ENCODE measurements around the gene MICALL1.

The MICALL1 gene

DNA sequence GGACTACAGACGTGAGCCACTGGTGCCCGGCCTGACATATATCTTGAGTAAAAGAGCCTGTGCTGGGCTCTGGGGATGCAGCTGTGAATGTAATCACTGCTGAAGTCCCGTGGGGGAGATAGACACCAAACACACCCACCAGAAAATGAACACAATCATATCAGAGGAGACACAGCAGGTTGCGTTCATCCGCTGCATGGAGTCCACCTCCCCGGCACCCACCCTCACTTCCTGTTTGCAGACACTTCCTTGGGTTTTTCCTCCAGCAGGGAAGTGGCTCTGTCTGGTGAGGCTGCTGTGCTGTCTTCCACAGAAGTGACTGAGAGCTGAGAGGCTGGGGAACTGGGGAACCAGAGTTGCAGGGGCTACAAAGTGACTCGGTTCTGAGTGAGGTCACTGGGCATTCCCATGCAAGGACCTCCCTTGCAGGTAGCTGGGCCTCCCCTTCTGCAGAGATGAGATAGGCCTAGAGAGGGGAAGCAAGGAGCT lies 7.2 kb downstream of the MICALL1 start:
- H3K4me3 ChIP-seq (ENCODE audit: control insufficient read depth, low read depth, low read length), result no peak overlapping the region
- no peak for TF ChIP-seq CTCF (IDR thresholded peaks at IDR 0.05; ENCODE audit: control insufficient read depth, insufficient read depth, low read depth, low read length, missing control alignments)
- DNase-seq (ENCODE audit: low read depth), result no peak

- H3K4me3 ChIP-seq (ENCODE audit: control insufficient read depth, low read depth, low read length), result no peak overlapping the region
- DNase-seq (ENCODE audit: low read depth), result no peak
- no peak for TF ChIP-seq CTCF (IDR thresholded peaks at IDR 0.05; ENCODE audit: control insufficient read depth, insufficient read depth, low read depth, low read length, missing control alignments)
Measured at GRCh38 chr22:37916311-37916710, 10.2 kb downstream of the MICALL1 start.

- DNase-seq (ENCODE audit: low read depth), result no peak
- H3K4me3 ChIP-seq (ENCODE audit: control insufficient read depth, low read depth, low read length), result no peak overlapping the region
Measured at GRCh38 chr22:37917874-37918548, 11.9 kb downstream of the MICALL1 start.

DNA sequence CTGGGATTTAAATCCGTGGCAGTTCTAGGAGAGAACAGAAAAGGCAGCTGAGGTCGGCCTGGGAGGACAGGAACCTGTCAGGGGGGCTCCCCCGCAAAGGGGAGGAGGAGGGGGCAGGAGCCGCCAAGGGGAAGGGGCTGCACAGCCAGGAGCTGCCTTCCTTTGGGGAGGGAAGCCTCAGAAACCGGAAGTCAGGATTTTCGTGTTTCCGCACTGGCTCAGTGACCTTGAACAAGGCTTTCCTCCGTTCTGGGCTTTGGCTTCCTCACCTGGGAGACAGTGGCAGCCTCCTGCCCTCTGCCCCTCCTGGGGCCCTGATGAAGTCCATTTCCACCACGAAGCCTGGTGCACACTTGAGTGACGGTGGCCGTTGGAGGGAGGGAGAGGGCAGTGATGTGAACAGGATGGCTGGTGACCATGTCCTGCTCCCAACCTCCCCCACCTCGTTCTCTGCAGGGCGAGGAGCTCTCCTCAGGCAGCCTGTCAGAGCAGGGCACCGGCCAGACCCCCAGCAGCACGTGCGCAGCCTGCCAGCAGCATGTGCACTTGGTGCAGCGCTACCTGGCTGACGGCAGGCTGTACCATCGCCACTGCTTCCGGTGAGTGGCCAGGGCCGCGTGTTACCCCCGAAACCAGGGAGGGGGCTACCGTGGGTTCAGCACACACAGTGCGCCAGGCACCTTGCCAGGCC lies 12.6 kb downstream of the MICALL1 start:
- H3K4me3 ChIP-seq (ENCODE audit: control insufficient read depth, low read depth, low read length), result no peak overlapping the region
- no peak for DNase-seq (ENCODE audit: low read depth)
- TF ChIP-seq CTCF (IDR thresholded peaks at IDR 0.05; ENCODE audit: control insufficient read depth, insufficient read depth, low read depth, low read length, missing control alignments), result no peak

More at GRCh38 chr22:37917874-37918548, 11.9 kb downstream of the MICALL1 start:
- no peak for TF ChIP-seq CTCF (IDR thresholded peaks at IDR 0.05; ENCODE audit: control insufficient read depth, insufficient read depth, low read depth, low read length, missing control alignments)

DNA sequence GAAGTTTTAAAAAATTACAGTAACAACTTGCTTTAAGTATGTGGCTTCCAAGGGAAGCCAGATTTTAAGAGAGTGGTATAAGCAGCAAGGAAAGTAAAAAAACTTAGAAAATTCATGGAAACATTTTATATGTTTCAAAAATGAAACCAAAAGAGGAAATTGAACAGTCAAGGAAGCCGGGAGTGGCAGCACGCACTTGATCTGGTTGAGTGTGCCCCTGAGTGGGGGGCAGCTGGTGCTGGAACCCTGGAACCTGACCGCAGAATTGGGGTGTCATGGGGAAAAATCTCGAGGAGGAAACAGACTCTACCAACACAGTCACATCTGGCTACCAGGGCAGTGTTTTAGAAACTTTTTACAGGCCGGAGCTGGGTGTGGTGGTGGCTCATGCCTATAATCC lies 14.0 kb downstream of the MICALL1 start:
- no peak for TF ChIP-seq CTCF (IDR thresholded peaks at IDR 0.05; ENCODE audit: control insufficient read depth, insufficient read depth, low read depth, low read length, missing control alignments)

DNA sequence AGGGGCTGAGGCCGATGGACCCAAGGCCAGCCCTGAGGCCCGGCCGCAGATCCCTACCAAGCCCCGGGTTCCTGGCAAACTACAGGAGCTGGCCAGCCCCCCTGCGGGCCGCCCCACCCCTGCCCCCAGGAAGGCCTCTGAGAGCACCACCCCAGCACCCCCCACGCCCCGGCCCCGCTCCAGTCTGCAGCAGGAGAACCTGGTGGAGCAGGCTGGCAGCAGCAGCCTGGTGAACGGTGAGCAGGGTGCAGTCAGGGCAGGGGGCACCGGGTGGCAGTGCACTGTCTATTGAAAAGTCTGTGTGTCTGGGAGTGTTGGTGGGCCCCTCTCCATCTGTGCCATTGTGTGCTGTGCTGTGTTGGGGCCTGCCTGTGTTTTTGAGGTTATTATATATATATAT lies 16.1 kb downstream of the MICALL1 start:
- no peak for DNase-seq (ENCODE audit: low read depth)
- TF ChIP-seq CTCF (IDR thresholded peaks at IDR 0.05; ENCODE audit: control insufficient read depth, insufficient read depth, low read depth, low read length, missing control alignments), result no peak
- H3K4me3 ChIP-seq (ENCODE audit: control insufficient read depth, low read depth, low read length), result no peak overlapping the region

More for the DNA sequence above, 14.0 kb downstream of the MICALL1 start:
- DNase-seq (ENCODE audit: low read depth), result no peak
- H3K4me3 ChIP-seq (ENCODE audit: control insufficient read depth, low read depth, low read length), result no peak overlapping the region
